Ishikawa (cell line): Measurements from ENCODE around the gene KCNJ4.

Experiments used
- CEBPB ChIP-seq: IDR thresholded peaks from 2 replicates; pipeline ENCODE4 v1.6.1; 2012
- CREB1 ChIP-seq: IDR thresholded peaks from 2 replicates; pipeline ENCODE4 v1.6.1; 2012; ENCODE audit warnings: low read depth
- EGR1 ChIP-seq: IDR thresholded peaks from 2 replicates; pipeline ENCODE4 v1.6.1; 2012
- EP300 ChIP-seq: IDR thresholded peaks from 2 replicates; pipeline ENCODE4 v1.6.1; 2012; ENCODE audit warnings: borderline replicate concordance
- FOXM1 ChIP-seq: IDR thresholded peaks from 2 replicates; pipeline ENCODE4 v1.6.1; 2012; ENCODE audit warnings: low read depth, borderline replicate concordance
- MAX ChIP-seq: IDR thresholded peaks from 2 replicates; pipeline ENCODE4 v1.6.1; 2012
- NFIC ChIP-seq: IDR thresholded peaks from 2 replicates; pipeline ENCODE4 v1.6.1; 2012
- RAD21 ChIP-seq: IDR thresholded peaks from 2 replicates; pipeline ENCODE4 v1.6.1; 2012; ENCODE audit warnings: low read depth
- TAF1 ChIP-seq: IDR thresholded peaks from 2 replicates; pipeline ENCODE4 v1.6.1; 2012; ENCODE audit warnings: low read depth, mild to moderate bottlenecking
- TCF12 ChIP-seq: IDR thresholded peaks from 2 replicates; pipeline ENCODE4 v1.6.1; 2012; ENCODE audit warnings: low read depth
- TEAD4 ChIP-seq: IDR thresholded peaks from 2 replicates; pipeline ENCODE4 v1.6.1; 2012
- YY1 ChIP-seq: IDR thresholded peaks from 2 replicates; pipeline ENCODE4 v1.6.1; 2012; ENCODE audit warnings: low read depth
- ZBTB7A ChIP-seq: IDR thresholded peaks from 2 replicates; pipeline ENCODE4 v1.6.1; 2012; ENCODE audit warnings: low read depth
- TF ChIP-seq, protein P1 (sequence below): IDR thresholded peaks from 2 replicates; pipeline ENCODE4 v1.6.1; 2012; ENCODE audit warnings: low read depth, mild to moderate bottlenecking
- TF ChIP-seq, protein P2 (sequence below): IDR thresholded peaks from 2 replicates; pipeline ENCODE4 v1.6.1; 2012

Gene KCNJ4

DNA sequence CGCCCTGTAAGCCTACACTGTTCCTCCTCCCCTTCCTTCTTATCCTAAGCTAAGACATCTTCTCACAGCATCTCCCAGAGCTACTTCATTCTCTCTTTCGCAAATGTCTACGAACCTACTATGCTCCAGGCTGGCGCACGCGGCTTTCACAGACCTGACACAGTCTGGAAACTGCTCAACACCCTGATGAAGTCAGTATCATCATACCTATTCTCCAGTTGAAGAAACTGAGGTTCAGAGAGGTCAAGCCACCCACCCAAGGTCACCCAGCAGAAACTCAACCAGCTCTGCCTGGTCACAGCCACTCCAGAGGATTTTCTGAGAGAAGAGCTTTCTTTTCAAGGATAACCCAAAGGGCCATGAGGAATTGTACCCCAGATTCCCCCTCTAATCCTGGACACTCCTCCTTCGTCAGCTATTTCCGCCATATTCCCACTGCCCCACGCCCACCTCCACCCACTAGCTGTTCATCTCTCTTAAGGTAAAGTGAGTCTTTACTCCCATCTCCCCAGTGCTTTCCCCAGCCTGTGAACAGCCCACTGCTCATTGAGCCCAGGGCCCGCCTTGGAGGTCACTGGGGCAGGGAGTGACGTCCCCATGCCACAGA, 1.8 kb downstream of the KCNJ4 start:
- TF ChIP-seq CEBPB = no peak
- TF ChIP-seq, protein P1, sequence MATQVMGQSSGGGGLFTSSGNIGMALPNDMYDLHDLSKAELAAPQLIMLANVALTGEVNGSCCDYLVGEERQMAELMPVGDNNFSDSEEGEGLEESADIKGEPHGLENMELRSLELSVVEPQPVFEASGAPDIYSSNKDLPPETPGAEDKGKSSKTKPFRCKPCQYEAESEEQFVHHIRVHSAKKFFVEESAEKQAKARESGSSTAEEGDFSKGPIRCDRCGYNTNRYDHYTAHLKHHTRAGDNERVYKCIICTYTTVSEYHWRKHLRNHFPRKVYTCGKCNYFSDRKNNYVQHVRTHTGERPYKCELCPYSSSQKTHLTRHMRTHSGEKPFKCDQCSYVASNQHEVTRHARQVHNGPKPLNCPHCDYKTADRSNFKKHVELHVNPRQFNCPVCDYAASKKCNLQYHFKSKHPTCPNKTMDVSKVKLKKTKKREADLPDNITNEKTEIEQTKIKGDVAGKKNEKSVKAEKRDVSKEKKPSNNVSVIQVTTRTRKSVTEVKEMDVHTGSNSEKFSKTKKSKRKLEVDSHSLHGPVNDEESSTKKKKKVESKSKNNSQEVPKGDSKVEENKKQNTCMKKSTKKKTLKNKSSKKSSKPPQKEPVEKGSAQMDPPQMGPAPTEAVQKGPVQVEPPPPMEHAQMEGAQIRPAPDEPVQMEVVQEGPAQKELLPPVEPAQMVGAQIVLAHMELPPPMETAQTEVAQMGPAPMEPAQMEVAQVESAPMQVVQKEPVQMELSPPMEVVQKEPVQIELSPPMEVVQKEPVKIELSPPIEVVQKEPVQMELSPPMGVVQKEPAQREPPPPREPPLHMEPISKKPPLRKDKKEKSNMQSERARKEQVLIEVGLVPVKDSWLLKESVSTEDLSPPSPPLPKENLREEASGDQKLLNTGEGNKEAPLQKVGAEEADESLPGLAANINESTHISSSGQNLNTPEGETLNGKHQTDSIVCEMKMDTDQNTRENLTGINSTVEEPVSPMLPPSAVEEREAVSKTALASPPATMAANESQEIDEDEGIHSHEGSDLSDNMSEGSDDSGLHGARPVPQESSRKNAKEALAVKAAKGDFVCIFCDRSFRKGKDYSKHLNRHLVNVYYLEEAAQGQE = no peak

DNA sequence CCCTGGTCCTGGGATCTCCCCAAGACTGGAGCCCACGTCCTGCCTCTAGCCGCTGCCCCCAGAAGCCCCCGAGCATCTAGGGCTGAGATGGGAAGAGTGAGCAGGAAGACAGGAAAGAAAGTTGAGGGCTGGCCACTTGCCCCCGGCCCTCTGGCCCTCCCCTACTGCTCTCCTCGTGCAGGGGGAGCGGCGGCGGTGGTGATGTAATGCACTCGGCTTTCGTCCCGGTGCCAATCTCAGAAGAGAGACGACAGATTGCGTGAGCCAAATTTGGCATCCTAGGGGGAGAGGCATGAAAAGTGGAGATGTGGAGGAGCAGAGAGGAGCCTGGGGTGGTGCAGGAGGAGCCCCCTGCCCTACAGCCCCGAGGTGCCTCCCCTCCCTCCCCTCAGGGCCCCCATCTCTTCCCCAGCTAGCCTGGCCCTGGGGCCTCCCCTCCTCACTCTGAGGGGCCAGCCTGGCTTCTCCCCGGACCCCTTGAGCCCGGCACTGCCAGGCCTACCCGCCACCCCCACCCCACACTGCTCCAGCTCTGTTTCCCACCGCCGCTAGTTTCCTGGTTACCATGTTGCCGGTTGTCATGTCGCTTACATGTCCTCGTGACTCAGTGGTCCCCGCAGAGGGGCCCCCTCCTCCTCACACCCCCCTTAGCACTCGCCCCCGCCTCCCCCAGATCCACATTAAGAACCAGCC, 2.5 kb downstream of the KCNJ4 start:
- TF ChIP-seq, protein P1 = no peak
- TF ChIP-seq EP300 (no peak), TCF12 (no peak), TAF1 (no peak), CEBPB (no peak), NFIC (no peak)
- TF ChIP-seq, protein P2, sequence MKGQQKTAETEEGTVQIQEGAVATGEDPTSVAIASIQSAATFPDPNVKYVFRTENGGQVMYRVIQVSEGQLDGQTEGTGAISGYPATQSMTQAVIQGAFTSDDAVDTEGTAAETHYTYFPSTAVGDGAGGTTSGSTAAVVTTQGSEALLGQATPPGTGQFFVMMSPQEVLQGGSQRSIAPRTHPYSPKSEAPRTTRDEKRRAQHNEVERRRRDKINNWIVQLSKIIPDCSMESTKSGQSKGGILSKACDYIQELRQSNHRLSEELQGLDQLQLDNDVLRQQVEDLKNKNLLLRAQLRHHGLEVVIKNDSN = no peak

- TF ChIP-seq CREB1 = no peak
- no peak for TF ChIP-seq MAX
These were observed 3.1 kb downstream of the KCNJ4 start for GRCh38 chr22:38451864-38452263.

DNA sequence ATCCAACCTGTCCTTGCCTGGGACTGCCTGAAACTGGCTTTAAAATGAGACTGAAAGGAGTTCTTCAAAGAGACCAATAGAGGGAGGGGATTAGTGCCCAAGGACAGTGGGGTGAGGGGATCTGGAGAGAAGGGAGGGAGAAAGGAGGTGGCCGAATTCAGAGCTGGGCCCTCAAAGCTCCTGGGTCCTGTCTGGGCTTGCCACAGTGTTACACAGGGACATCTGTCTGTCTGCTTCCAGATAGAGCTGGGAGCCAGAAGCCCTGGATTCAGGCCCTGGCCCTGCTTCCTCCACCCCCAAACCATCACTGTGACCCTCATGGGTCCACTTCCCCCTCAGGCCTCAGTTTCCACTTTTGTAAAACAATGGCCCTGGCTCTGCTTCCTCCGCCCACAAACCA, 3.6 kb downstream of the KCNJ4 start:
- TF ChIP-seq TCF12 = no peak

DNA sequence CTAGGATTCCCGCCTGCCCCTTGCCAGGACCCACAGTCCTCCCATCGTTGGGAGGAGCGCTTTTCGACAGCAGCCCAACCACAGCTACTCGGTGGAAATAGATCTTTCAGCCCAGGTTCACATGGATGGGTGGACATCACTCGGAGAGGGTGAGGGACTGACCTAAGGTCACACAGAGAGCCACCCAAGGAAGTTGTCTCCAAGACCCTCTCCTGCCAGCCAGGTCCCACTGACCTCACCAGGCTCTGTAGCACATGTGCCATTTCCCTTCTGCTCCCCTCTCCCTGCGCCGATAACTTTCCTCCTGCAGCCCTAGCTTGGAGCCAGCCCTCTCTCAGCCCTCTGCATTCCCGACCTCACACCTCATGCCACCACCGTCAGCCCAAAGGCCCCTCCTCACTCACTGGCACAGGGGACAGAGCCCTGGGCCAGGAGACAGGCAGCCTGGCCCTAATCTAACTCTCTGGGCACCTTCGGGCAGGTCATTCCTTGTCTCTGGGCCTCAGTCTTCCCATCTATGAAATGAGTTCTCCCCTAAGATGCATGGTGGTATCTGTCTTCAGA, 4.7 kb downstream of the KCNJ4 start:
- TF ChIP-seq YY1 (no peak), TAF1 (no peak), TEAD4 (no peak), EP300 (no peak), RAD21 (no peak), ZBTB7A (no peak), FOXM1 (no peak)
- TF ChIP-seq, protein P1 = no peak

DNA sequence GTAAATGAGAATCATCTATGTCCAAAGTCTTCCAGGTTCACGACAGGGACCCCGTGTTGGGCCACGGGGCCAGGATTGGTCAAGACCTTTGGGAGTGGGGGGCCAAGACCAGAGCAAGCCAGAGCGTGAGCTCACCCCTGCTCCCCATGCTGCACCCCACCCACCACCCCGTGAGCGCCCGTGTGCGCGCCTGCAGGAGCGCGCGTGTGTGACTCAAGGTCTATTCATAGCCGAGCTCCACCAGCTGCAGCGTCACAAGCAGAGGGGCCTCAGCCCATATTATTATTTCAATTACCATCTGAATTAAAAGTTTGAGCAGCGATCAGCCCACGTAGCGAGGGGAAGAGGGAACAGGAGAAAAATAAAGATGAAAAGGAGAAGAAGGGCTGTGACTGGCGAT, 5.2 kb downstream of the KCNJ4 start:
- TF ChIP-seq CEBPB = no peak
- TF ChIP-seq TAF1 = no peak
- TF ChIP-seq TEAD4 = no peak
- no peak for TF ChIP-seq NFIC
- no peak for TF ChIP-seq FOXM1
- no peak for TF ChIP-seq CREB1
- TF ChIP-seq, protein P1 = no peak
- TF ChIP-seq RAD21 = no peak
- TF ChIP-seq EGR1 = no peak
- no peak for TF ChIP-seq ZBTB7A
- TF ChIP-seq TCF12 = no peak
- TF ChIP-seq, protein P2 = no peak
- no peak for TF ChIP-seq EP300
- no peak for TF ChIP-seq YY1
- no peak for TF ChIP-seq MAX
